GM23338 (cell line): ENCODE results near the gene TNS3. TPM values are rescaled to one million over a fixed set of nuclear protein-coding genes. Genes with fewer than 3 reads are reported as not detected.

Source experiments
- ATAC-seq: fragments of 200-7000 bp; cut with Tn5 transposase; 3 replicates; pipeline ENCODE4 v1.9.1; 2020
- DNase-seq: peaks from one replicate; pipeline ENCODE4 v3.0.0-alpha.2; 2015; ENCODE audit warnings: low spot score
- H2AFZ ChIP-seq: fragments of 200-600 bp; sonication (generic); 2 replicates; pipeline ENCODE4 v1.8.0; 2016; ENCODE audit warnings: antibody characterized with exemption, mild to moderate bottlenecking, moderate library complexity
- H3F3A ChIP-seq: fragments of 200-600 bp; sonication (generic); replicated peaks from 2 replicates; pipeline ENCODE4 v1.8.0; 2017; ENCODE audit warnings: antibody characterized with exemption, mixed run types, low read depth
- H3K27ac ChIP-seq: fragments of 200-600 bp; sonication (generic); 2 replicates; pipeline ENCODE4 v1.6.1; 2016; ENCODE audit warnings: low read depth
- H3K27me3 ChIP-seq: fragments of 200-600 bp; sonication (generic); 2 replicates; pipeline ENCODE4 v1.8.0; 2016; ENCODE audit warnings: mild to moderate bottlenecking, mixed run types, moderate library complexity; ENCODE audit not compliant: insufficient read depth
- H3K36me3 ChIP-seq: fragments of 200-600 bp; sonication (generic); 2 replicates; pipeline ENCODE4 v1.8.0; 2016; ENCODE audit warnings: mild to moderate bottlenecking; ENCODE audit not compliant: insufficient read depth
- H3K4me1 ChIP-seq: fragments of 200-600 bp; sonication (generic); 2 replicates; pipeline ENCODE4 v1.8.0; 2016; ENCODE audit warnings: mild to moderate bottlenecking, moderate library complexity; ENCODE audit not compliant: insufficient read depth
- H3K4me2 ChIP-seq: fragments of 200-600 bp; sonication (generic); 2 replicates; pipeline ENCODE4 v1.7.1; 2017; ENCODE audit warnings: mixed run types
- H3K4me3 ChIP-seq: fragments of 200-600 bp; sonication (generic); 2 replicates; pipeline ENCODE4 v1.6.1; 2016; ENCODE audit warnings: mixed run types
- H3K79me2 ChIP-seq: fragments of 200-600 bp; sonication (generic); replicated peaks from 2 replicates; pipeline ENCODE4 v1.8.0; 2017; ENCODE audit warnings: mild to moderate bottlenecking; ENCODE audit not compliant: insufficient read depth
- H3K9me2 ChIP-seq: fragments of 200-600 bp; sonication (generic); 2 replicates; pipeline ENCODE4 v1.8.0; 2017; ENCODE audit not compliant: insufficient read depth
- H4K20me1 ChIP-seq: fragments of 200-600 bp; sonication (generic); replicated peaks from 2 replicates; pipeline ENCODE4 v1.8.0; 2017; ENCODE audit warnings: mild to moderate bottlenecking; ENCODE audit not compliant: insufficient read depth
- H3K27ac Mint-ChIP-seq: 2 replicates; pipeline ENCODE4 v1.8.0; 2020; ENCODE audit warnings: inconsistent platforms, mild to moderate bottlenecking, moderate library complexity, mixed read lengths
- H3K27me3 Mint-ChIP-seq: 3 replicates; pipeline ENCODE4 v1.8.0; 2022; ENCODE audit warnings: low read depth, mild to moderate bottlenecking, moderate library complexity, mixed read lengths, inconsistent platforms; ENCODE audit not compliant: insufficient read depth, poor library complexity
- H3K36me3 Mint-ChIP-seq: 3 replicates; pipeline ENCODE4 v1.8.0; 2021; ENCODE audit warnings: low read depth, mild to moderate bottlenecking, inconsistent platforms, moderate library complexity, mixed read lengths
- H3K4me1 Mint-ChIP-seq: 3 replicates; pipeline ENCODE4 v1.8.0; 2020; ENCODE audit warnings: mild to moderate bottlenecking, inconsistent platforms, mixed read lengths
- H3K4me3 Mint-ChIP-seq: 3 replicates; pipeline ENCODE4 v1.8.0; 2021; ENCODE audit warnings: moderate library complexity, mild to moderate bottlenecking, inconsistent platforms, mixed read lengths
- H3K9me3 Mint-ChIP-seq: 3 replicates; pipeline ENCODE4 v1.8.0; 2020; ENCODE audit warnings: moderate library complexity, mild to moderate bottlenecking, inconsistent platforms, mixed read lengths
- CREB1 ChIP-seq: fragments of 250-450 bp; sonication (Bioruptor Pico); IDR thresholded peaks from 2 replicates; pipeline ENCODE4 v1.5.0; 2020; ENCODE audit warnings: low read depth, mild to moderate bottlenecking, moderate library complexity
- EZH2 ChIP-seq: fragments of 200-600 bp; sonication (generic); IDR thresholded peaks from one replicate; pipeline ENCODE4 v1.8.0; 2017; ENCODE audit warnings: antibody characterized with exemption, mild to moderate bottlenecking, low read depth; ENCODE audit not compliant: unreplicated experiment
- EZH2phosphoT487 ChIP-seq: fragments of 200-600 bp; sonication (generic); IDR thresholded peaks from one replicate; pipeline ENCODE4 v1.8.1; 2018; ENCODE audit warnings: antibody characterized with exemption; ENCODE audit not compliant: unreplicated experiment
- JUNB ChIP-seq: IDR thresholded peaks from one replicate; pipeline ENCODE4 v1.6.1; 2016; ENCODE audit warnings: antibody characterized with exemption; ENCODE audit not compliant: unreplicated experiment
- NANOG ChIP-seq: IDR thresholded peaks from 2 replicates; pipeline ENCODE4 v1.6.1; 2016; ENCODE audit warnings: antibody characterized with exemption, borderline replicate concordance
- POLR2AphosphoS5 ChIP-seq: IDR thresholded peaks from 2 replicates; pipeline ENCODE4 v1.6.1; 2016; ENCODE audit warnings: antibody characterized with exemption, low read depth
- STAT1 ChIP-seq: IDR thresholded peaks from one replicate; pipeline ENCODE4 v1.6.1; 2016; ENCODE audit warnings: antibody characterized with exemption; ENCODE audit not compliant: unreplicated experiment
- ZNF114 ChIP-seq: fragments of 250-450 bp; sonication (Bioruptor Pico); IDR thresholded peaks from 2 replicates; pipeline ENCODE4 v1.5.0; 2020; ENCODE audit warnings: mild to moderate bottlenecking, moderate library complexity
- ZNF331 ChIP-seq: fragments of 250-450 bp; sonication (Bioruptor Pico); IDR thresholded peaks from 2 replicates; pipeline ENCODE4 v1.5.0; 2020; ENCODE audit warnings: low read depth, mild to moderate bottlenecking, moderate library complexity
- polyA plus RNA-seq: library from polyadenylated mRNA; unstranded; fragments of >200 nt; fragmentation: Nextera tagmentation; extraction: Ambion mirVana; gene quantifications from 2 replicates; pipeline ENCODE4 v1.2.1, GENCODE V29; 2016
- total RNA-seq: library from RNA; depleted of rRNA; stranded (reverse); fragments of >200 nt; shearing (Covaris generic); gene quantifications from 2 replicates; pipeline ENCODE4 v1.2.3, GENCODE V29; 2014
- TF ChIP-seq, protein P1 (sequence below): IDR thresholded peaks from one replicate; pipeline ENCODE4 v1.6.1; 2018; ENCODE audit warnings: antibody characterized with exemption; ENCODE audit not compliant: unreplicated experiment
- TF ChIP-seq, protein P2 (sequence below), 2 experiments: fragments of 200-600 bp in 1 of 2; sonication (generic) in 1 of 2; conservative IDR thresholded peaks; 2 replicates each; pipeline versions ENCODE4 v1.5.1 to v1.6.1; 2016 to 2017; ENCODE audit warnings: antibody characterized with exemption in 2 of 2, low read depth in 2 of 2, mild to moderate bottlenecking in 2 of 2, moderate library complexity in 1 of 2
- TF ChIP-seq, protein P3 (sequence below): fragments of 250-450 bp; sonication (Bioruptor Pico); IDR thresholded peaks from 2 replicates; pipeline ENCODE4 v1.5.0; 2020; ENCODE audit warnings: mild to moderate bottlenecking, moderate library complexity
- TF ChIP-seq, protein P4 (sequence below): IDR thresholded peaks from 2 replicates; pipeline ENCODE4 v1.6.1; 2016; ENCODE audit warnings: antibody characterized with exemption

The TNS3 gene
- total and polyA plus RNA-seq, 2 experiments from 2014 or later: 6.2 to 28.7 TPM

- H3K4me3 Mint-ChIP-seq: no peak overlapping the region
- peaks cover 10% of the 10 kb centered on the region; the same call in 1 of the 3 replicates for H3K36me3 Mint-ChIP-seq
- no peak overlapping the region for H3K4me2 ChIP-seq
- no peaks in the 10 kb centered on the region; the same call in 2 of the 3 replicates for H3K9me3 Mint-ChIP-seq
- no peaks in the 10 kb centered on the region for H3F3A ChIP-seq
- H3K27me3 Mint-ChIP-seq: peaks cover under 1% of the 10 kb centered on the region
- H4K20me1 ChIP-seq: peaks cover 5% of the 10 kb centered on the region
- DNase-seq (no peak), ATAC-seq (no peak)
- TF ChIP-seq, protein P1, sequence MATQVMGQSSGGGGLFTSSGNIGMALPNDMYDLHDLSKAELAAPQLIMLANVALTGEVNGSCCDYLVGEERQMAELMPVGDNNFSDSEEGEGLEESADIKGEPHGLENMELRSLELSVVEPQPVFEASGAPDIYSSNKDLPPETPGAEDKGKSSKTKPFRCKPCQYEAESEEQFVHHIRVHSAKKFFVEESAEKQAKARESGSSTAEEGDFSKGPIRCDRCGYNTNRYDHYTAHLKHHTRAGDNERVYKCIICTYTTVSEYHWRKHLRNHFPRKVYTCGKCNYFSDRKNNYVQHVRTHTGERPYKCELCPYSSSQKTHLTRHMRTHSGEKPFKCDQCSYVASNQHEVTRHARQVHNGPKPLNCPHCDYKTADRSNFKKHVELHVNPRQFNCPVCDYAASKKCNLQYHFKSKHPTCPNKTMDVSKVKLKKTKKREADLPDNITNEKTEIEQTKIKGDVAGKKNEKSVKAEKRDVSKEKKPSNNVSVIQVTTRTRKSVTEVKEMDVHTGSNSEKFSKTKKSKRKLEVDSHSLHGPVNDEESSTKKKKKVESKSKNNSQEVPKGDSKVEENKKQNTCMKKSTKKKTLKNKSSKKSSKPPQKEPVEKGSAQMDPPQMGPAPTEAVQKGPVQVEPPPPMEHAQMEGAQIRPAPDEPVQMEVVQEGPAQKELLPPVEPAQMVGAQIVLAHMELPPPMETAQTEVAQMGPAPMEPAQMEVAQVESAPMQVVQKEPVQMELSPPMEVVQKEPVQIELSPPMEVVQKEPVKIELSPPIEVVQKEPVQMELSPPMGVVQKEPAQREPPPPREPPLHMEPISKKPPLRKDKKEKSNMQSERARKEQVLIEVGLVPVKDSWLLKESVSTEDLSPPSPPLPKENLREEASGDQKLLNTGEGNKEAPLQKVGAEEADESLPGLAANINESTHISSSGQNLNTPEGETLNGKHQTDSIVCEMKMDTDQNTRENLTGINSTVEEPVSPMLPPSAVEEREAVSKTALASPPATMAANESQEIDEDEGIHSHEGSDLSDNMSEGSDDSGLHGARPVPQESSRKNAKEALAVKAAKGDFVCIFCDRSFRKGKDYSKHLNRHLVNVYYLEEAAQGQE: no peak
- TF ChIP-seq CREB1 (CRISPR knock-in tag) (no peak), ZNF114 (CRISPR knock-in tag) (no peak), NANOG (no peak), POLR2AphosphoS5 (no peak), JUNB (no peak), EZH2phosphoT487 (no peak), ZNF331 (CRISPR knock-in tag) (no peak), STAT1 (no peak), EZH2 (no peak)
- TF ChIP-seq, protein P2, sequence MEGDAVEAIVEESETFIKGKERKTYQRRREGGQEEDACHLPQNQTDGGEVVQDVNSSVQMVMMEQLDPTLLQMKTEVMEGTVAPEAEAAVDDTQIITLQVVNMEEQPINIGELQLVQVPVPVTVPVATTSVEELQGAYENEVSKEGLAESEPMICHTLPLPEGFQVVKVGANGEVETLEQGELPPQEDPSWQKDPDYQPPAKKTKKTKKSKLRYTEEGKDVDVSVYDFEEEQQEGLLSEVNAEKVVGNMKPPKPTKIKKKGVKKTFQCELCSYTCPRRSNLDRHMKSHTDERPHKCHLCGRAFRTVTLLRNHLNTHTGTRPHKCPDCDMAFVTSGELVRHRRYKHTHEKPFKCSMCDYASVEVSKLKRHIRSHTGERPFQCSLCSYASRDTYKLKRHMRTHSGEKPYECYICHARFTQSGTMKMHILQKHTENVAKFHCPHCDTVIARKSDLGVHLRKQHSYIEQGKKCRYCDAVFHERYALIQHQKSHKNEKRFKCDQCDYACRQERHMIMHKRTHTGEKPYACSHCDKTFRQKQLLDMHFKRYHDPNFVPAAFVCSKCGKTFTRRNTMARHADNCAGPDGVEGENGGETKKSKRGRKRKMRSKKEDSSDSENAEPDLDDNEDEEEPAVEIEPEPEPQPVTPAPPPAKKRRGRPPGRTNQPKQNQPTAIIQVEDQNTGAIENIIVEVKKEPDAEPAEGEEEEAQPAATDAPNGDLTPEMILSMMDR (conservative IDR thresholded peaks at IDR 0.05; ENCODE audit: low read depth in 2 of 2): no peak
- TF ChIP-seq, protein P3, sequence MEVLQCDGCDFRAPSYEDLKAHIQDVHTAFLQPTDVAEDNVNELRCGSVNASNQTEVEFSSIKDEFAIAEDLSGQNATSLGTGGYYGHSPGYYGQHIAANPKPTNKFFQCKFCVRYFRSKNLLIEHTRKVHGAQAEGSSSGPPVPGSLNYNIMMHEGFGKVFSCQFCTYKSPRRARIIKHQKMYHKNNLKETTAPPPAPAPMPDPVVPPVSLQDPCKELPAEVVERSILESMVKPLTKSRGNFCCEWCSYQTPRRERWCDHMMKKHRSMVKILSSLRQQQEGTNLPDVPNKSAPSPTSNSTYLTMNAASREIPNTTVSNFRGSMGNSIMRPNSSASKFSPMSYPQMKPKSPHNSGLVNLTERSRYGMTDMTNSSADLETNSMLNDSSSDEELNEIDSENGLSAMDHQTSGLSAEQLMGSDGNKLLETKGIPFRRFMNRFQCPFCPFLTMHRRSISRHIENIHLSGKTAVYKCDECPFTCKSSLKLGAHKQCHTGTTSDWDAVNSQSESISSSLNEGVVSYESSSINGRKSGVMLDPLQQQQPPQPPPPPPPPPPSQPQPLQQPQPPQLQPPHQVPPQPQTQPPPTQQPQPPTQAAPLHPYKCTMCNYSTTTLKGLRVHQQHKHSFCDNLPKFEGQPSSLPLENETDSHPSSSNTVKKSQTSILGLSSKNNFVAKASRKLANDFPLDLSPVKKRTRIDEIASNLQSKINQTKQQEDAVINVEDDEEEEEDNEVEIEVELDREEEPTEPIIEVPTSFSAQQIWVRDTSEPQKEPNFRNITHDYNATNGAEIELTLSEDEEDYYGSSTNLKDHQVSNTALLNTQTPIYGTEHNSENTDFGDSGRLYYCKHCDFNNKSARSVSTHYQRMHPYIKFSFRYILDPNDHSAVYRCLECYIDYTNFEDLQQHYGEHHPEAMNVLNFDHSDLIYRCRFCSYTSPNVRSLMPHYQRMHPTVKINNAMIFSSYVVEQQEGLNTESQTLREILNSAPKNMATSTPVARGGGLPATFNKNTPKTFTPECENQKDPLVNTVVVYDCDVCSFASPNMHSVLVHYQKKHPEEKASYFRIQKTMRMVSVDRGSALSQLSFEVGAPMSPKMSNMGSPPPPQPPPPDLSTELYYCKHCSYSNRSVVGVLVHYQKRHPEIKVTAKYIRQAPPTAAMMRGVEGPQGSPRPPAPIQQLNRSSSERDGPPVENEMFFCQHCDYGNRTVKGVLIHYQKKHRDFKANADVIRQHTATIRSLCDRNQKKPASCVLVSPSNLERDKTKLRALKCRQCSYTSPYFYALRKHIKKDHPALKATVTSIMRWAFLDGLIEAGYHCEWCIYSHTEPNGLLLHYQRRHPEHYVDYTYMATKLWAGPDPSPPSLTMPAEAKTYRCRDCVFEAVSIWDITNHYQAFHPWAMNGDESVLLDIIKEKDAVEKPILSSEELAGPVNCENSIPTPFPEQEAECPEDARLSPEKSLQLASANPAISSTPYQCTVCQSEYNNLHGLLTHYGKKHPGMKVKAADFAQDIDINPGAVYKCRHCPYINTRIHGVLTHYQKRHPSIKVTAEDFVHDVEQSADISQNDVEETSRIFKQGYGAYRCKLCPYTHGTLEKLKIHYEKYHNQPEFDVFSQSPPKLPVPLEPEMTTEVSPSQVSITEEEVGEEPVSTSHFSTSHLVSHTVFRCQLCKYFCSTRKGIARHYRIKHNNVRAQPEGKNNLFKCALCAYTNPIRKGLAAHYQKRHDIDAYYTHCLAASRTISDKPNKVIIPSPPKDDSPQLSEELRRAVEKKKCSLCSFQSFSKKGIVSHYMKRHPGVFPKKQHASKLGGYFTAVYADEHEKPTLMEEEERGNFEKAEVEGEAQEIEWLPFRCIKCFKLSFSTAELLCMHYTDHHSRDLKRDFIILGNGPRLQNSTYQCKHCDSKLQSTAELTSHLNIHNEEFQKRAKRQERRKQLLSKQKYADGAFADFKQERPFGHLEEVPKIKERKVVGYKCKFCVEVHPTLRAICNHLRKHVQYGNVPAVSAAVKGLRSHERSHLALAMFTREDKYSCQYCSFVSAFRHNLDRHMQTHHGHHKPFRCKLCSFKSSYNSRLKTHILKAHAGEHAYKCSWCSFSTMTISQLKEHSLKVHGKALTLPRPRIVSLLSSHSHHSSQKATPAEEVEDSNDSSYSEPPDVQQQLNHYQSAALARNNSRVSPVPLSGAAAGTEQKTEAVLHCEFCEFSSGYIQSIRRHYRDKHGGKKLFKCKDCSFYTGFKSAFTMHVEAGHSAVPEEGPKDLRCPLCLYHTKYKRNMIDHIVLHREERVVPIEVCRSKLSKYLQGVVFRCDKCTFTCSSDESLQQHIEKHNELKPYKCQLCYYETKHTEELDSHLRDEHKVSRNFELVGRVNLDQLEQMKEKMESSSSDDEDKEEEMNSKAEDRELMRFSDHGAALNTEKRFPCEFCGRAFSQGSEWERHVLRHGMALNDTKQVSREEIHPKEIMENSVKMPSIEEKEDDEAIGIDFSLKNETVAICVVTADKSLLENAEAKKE (CRISPR knock-in tag): no peak
- TF ChIP-seq, protein P4, sequence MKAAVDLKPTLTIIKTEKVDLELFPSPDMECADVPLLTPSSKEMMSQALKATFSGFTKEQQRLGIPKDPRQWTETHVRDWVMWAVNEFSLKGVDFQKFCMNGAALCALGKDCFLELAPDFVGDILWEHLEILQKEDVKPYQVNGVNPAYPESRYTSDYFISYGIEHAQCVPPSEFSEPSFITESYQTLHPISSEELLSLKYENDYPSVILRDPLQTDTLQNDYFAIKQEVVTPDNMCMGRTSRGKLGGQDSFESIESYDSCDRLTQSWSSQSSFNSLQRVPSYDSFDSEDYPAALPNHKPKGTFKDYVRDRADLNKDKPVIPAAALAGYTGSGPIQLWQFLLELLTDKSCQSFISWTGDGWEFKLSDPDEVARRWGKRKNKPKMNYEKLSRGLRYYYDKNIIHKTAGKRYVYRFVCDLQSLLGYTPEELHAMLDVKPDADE: no peak
- no peaks in the 10 kb centered on the region for H3K4me1 ChIP-seq
- H2AFZ ChIP-seq: no peak overlapping the region
- H3K4me1 Mint-ChIP-seq: peaks cover 5% of the 10 kb centered on the region
- no peak overlapping the region for H3K27ac ChIP-seq
- H3K9me2 ChIP-seq: peaks cover 4% of the 10 kb centered on the region
- no peak overlapping the region for H3K4me3 ChIP-seq
- peaks cover 7% of the 10 kb centered on the region for H3K79me2 ChIP-seq
- no peaks in the 10 kb centered on the region for H3K27me3 ChIP-seq
- H3K36me3 ChIP-seq: no peaks in the 10 kb centered on the region
- H3K27ac Mint-ChIP-seq: no peak overlapping the region
Measured at GRCh38 chr7:47510192-47510591, 71.7 kb downstream of the TNS3 start.
